Fibroblast of the conjunctiva (primary cell): ENCODE data around the gene TAS2R20.

Experiments used
- DNase-seq: peaks from one replicate; pipeline ENCODE4 v3.0.0-alpha.2; 2010; ENCODE audit warnings: low read depth

Gene TAS2R20

DNA sequence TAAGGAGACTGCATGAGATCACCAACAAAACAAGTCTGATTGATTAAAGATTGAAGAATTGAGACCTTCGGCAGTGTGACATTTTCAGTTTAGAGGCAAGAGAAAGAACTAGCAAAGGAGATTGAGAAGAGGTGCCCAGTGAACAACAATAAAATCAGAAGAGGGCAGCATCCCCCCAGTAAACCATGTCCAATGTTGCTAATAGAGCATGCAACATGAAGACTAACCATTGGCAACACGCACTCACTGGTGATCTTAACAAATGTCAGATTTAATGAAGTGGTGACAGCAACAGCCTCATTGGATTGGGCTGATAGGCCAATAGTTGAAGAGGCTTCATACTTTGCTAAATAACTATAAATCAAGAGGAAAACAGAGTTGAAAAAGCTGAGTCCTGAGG lies 38.3 kb downstream of the TAS2R20 start:
- no peak for DNase-seq

DNA sequence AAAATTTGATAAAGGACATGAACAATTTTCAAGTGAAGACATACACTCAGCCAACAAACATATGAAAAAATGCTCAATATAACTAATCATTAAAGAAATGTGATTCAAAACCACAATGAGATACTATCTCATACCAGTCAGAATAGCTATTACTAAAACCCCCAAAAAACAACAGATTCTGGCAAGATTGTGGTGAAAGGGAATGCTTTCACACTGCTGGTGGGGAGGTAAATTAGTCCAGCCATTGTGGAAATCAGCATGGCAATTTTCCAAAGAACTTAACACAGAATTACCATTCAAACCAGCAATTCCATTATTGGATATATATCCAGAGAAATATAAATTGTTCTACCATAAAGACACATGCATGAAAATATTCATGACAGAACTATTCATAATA lies 40.4 kb downstream of the TAS2R20 start:
- no peak for DNase-seq

DNA sequence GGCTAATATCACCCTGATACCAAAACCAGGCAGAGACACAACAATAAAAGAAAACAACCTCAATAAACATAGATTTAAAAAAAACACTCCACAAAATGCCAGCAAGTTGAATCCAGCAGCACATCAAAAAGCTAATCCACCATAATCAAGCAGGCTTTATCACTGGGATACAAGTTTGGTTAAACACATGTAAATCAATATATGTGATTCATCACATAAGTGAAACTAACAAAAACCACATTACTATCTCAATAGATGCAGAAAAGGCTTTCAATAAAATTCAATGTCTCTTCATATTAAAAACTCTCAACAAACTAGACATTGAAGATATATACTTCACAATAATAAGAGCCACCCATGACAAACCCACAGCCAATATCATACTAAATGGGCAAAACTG lies 42.0 kb downstream of the TAS2R20 start:
- DNase-seq, result no peak

GRCh38 chr12:10952645-10953044 lies 45.5 kb downstream of the TAS2R20 start:
- no peak for DNase-seq
